WTC11 (cell line): ENCODE measurements around the gene KLHL35. TPM values are rescaled to one million over a fixed set of nuclear protein-coding genes. Genes with fewer than 3 reads are reported as not detected.

Source experiments
- ATAC-seq: fragments of 200-7000 bp; cut with Tn5 transposase; 2 replicates; pipeline ENCODE4 v1.10.0; 2021; ENCODE audit warnings: mild to moderate bottlenecking, moderate library complexity
- CTCF ChIA-PET: fragments of 300-600 bp; sonication (Branson Sonifier 250); formaldehyde crosslinking; loops from one replicate; lab custom pipeline; 2021; ENCODE audit warnings: antibody characterized with exemption; lab: Charles Lee
- POLR2A ChIA-PET: fragments of 350-600 bp; sonication (Branson Sonifier 250); formaldehyde crosslinking; loops from one replicate; lab custom pipeline; 2021; ENCODE audit warnings: antibody characterized with exemption; lab: Charles Lee
- DNase-seq: peaks from one replicate; pipeline ENCODE4 v3.0.0; 2021; ENCODE audit warnings: low spot score
- H3K27ac Mint-ChIP-seq: 2 replicates; pipeline ENCODE4 v1.8.0; 2021; ENCODE audit warnings: mixed read lengths
- H3K27me3 Mint-ChIP-seq: 2 replicates; pipeline ENCODE4 v1.8.0; 2021; ENCODE audit warnings: low read depth, mild to moderate bottlenecking, moderate library complexity, mixed read lengths
- H3K36me3 Mint-ChIP-seq: 2 replicates; pipeline ENCODE4 v1.8.0; 2021; ENCODE audit warnings: mixed read lengths
- H3K4me1 Mint-ChIP-seq: 2 replicates; pipeline ENCODE4 v1.8.0; 2022; ENCODE audit warnings: mixed read lengths
- H3K4me3 Mint-ChIP-seq: 2 replicates; pipeline ENCODE4 v1.8.0; 2021; ENCODE audit warnings: mild to moderate bottlenecking, moderate library complexity, mixed read lengths
- H3K9me3 Mint-ChIP-seq: 2 replicates; pipeline ENCODE4 v1.8.0; 2021; ENCODE audit warnings: mixed read lengths
- CREB1 ChIP-seq: sonication (generic); formaldehyde crosslinking; IDR thresholded peaks from 2 replicates; pipeline ENCODE4 v1.8.0; 2023; ENCODE audit warnings: mild to moderate bottlenecking, missing genetic modification reagents
- CREM ChIP-seq: sonication (generic); formaldehyde crosslinking; IDR thresholded peaks from 2 replicates; pipeline ENCODE4 v1.8.1; 2022; ENCODE audit warnings: mild to moderate bottlenecking, missing genetic modification reagents, moderate library complexity
- FOXP1 ChIP-seq: sonication (generic); formaldehyde crosslinking; IDR thresholded peaks from 2 replicates; pipeline ENCODE4 v1.8.0; 2022; ENCODE audit warnings: missing genetic modification reagents, mild to moderate bottlenecking, moderate library complexity, borderline replicate concordance
- KAT7 ChIP-seq: sonication (generic); formaldehyde crosslinking; IDR thresholded peaks from 2 replicates; pipeline ENCODE4 v1.8.1; 2023; ENCODE audit warnings: missing genetic modification reagents, mild to moderate bottlenecking, borderline replicate concordance
- NFYB ChIP-seq: sonication (generic); formaldehyde crosslinking; conservative IDR thresholded peaks from 2 replicates; pipeline ENCODE4 v1.8.0; 2022; ENCODE audit warnings: low read depth, missing genetic modification reagents
- NR2C2 ChIP-seq: sonication (generic); formaldehyde crosslinking; IDR thresholded peaks from 2 replicates; pipeline ENCODE4 v1.8.0; 2022; ENCODE audit warnings: mild to moderate bottlenecking, missing genetic modification reagents
- PRRX2 ChIP-seq: fragments of 250-450 bp; sonication (Bioruptor Pico); IDR thresholded peaks from 2 replicates; pipeline ENCODE4 v1.8.0; 2021; ENCODE audit warnings: mild to moderate bottlenecking
- RORB ChIP-seq: fragments of 250-450 bp; sonication (Bioruptor Pico); IDR thresholded peaks from 2 replicates; pipeline ENCODE4 v1.9.0; 2021; ENCODE audit warnings: mild to moderate bottlenecking
- ZNF138 ChIP-seq: sonication (generic); formaldehyde crosslinking; conservative IDR thresholded peaks from 2 replicates; pipeline ENCODE4 v1.8.1; 2022; ENCODE audit warnings: mild to moderate bottlenecking, moderate library complexity, missing genetic modification reagents
- ZNF219 ChIP-seq: sonication (generic); formaldehyde crosslinking; IDR thresholded peaks from 2 replicates; pipeline ENCODE4 v1.8.0; 2023; ENCODE audit warnings: missing genetic modification reagents, mild to moderate bottlenecking, borderline replicate concordance
- ZNF416 ChIP-seq: fragments of 250-450 bp; sonication (Bioruptor Pico); IDR thresholded peaks from 2 replicates; pipeline ENCODE4 v1.9.0; 2021; ENCODE audit warnings: mild to moderate bottlenecking, inconsistent platforms
- ZNF423 ChIP-seq: fragments of 250-450 bp; sonication (Bioruptor Pico); IDR thresholded peaks from 2 replicates; pipeline ENCODE4 v2.1.2; 2022; ENCODE audit warnings: mild to moderate bottlenecking, moderate library complexity
- total RNA-seq: library from RNA; stranded (reverse); gene quantifications from 3 replicates; pipeline ENCODE4 v1.2.3, GENCODE V29; 2021
- TF ChIP-seq, protein P1 (sequence below): fragments of 200-600 bp; IDR thresholded peaks from 2 replicates; pipeline ENCODE4 v1.8.0; 2022; ENCODE audit warnings: antibody characterized with exemption
- TF ChIP-seq, protein P2 (sequence below): sonication (generic); formaldehyde crosslinking; IDR thresholded peaks from 2 replicates; pipeline ENCODE4 v1.8.1; 2023; ENCODE audit warnings: mild to moderate bottlenecking, moderate library complexity, missing genetic modification reagents
- TF ChIP-seq, protein P3 (sequence below): sonication (generic); formaldehyde crosslinking; IDR thresholded peaks from 2 replicates; pipeline ENCODE4 v1.8.1; 2022; ENCODE audit warnings: mild to moderate bottlenecking, moderate library complexity, missing genetic modification reagents
- TF ChIP-seq, protein P4 (sequence below): sonication (generic); formaldehyde crosslinking; IDR thresholded peaks from 2 replicates; pipeline ENCODE4 v1.8.0; 2022; ENCODE audit warnings: mild to moderate bottlenecking, missing genetic modification reagents
- TF ChIP-seq, protein P5 (sequence below): sonication (generic); formaldehyde crosslinking; conservative IDR thresholded peaks from 2 replicates; pipeline ENCODE4 v1.8.1; 2023; ENCODE audit warnings: mild to moderate bottlenecking, low read depth, missing genetic modification reagents, moderate library complexity
- TF ChIP-seq, protein P6 (sequence below): sonication (generic); formaldehyde crosslinking; IDR thresholded peaks from 2 replicates; pipeline ENCODE4 v1.8.1; 2022; ENCODE audit warnings: low read depth, mild to moderate bottlenecking, moderate library complexity, missing genetic modification reagents, borderline replicate concordance

The KLHL35 gene
- total RNA-seq, 1 experiment from 2014 or later: 0.22 TPM

DNA sequence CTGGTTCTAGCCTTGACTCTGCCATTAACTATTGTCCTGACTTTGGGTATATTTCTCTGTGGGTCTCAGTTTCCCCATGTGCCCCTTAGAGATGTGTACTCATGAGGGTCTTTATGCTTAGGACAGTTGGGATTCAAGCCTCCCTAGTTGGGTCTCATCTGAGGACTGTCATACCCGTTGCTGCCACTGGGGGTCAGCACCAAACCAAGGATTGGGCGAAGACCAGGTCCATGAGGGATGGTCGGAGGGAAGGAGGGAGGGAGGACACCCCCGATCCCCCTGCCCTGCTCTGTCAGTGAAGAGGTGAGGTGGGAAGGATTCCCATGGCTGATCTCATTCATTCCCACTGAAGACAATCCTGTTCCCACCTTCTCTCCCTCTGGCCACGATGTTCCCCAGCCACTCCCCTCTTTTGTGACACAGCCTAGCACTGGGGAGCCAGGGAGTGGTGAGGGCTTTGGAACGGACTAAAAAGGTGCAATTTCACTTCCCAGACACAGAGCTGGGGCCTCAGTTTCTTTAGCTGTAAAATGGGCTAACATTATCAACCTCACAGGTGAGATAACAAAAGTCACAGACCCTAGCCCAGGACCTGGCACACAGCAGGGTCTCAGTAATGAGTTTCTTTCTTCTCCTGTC, 12.4 kb upstream of the KLHL35 start (continued):
- TF ChIP-seq, protein P1, sequence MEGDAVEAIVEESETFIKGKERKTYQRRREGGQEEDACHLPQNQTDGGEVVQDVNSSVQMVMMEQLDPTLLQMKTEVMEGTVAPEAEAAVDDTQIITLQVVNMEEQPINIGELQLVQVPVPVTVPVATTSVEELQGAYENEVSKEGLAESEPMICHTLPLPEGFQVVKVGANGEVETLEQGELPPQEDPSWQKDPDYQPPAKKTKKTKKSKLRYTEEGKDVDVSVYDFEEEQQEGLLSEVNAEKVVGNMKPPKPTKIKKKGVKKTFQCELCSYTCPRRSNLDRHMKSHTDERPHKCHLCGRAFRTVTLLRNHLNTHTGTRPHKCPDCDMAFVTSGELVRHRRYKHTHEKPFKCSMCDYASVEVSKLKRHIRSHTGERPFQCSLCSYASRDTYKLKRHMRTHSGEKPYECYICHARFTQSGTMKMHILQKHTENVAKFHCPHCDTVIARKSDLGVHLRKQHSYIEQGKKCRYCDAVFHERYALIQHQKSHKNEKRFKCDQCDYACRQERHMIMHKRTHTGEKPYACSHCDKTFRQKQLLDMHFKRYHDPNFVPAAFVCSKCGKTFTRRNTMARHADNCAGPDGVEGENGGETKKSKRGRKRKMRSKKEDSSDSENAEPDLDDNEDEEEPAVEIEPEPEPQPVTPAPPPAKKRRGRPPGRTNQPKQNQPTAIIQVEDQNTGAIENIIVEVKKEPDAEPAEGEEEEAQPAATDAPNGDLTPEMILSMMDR: peak; percentile 97

DNA sequence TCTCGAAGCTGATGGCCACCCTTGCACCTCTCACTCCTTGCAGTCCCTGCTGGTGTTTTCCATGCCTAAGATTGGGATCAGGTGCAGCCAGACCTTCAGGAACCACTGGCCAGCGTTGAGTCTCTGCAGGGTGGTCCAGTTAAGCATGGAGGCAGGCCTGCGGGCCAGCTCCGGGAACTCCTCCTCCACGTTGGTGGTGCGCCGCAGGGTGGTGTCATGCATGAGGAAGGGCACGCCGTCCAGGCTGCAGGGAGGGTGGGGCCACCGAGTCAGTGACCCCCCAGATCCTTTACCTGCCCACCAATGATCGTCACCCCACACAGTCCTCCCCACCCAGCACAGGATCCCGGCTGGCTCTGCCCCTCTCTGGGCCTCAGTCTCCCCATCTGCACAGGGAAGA, 10.0 kb upstream of the KLHL35 start:
- Mint-ChIP-seq H3K9me3 (no peaks in the 10 kb centered on the region), H3K27ac (no peak overlapping the region), H3K27me3 (peaks cover 5% of the 10 kb centered on the region), H3K4me3 (no peak overlapping the region), H3K4me1 (peaks cover 16% of the 10 kb centered on the region), H3K36me3 (no peaks in the 10 kb centered on the region)
- ChIA-PET POLR2A (no interaction called here), CTCF (interaction anchor here (0.9 to 4.9 kb wide), 7 partner anchors 8 to 155 kb away, joined by 3 to 31 read pairs (median 4); partner anchors contain the start of gene KLHL35)
- ATAC-seq (no peak), DNase-seq (no peak)
- TF ChIP-seq, protein P2, sequence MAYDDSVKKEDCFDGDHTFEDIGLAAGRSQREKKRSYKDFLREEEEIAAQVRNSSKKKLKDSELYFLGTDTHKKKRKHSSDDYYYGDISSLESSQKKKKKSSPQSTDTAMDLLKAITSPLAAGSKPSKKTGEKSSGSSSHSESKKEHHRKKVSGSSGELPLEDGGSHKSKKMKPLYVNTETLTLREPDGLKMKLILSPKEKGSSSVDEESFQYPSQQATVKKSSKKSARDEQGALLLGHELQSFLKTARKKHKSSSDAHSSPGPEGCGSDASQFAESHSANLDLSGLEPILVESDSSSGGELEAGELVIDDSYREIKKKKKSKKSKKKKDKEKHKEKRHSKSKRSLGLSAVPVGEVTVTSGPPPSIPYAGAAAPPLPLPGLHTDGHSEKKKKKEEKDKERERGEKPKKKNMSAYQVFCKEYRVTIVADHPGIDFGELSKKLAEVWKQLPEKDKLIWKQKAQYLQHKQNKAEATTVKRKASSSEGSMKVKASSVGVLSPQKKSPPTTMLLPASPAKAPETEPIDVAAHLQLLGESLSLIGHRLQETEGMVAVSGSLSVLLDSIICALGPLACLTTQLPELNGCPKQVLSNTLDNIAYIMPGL (CRISPR knock-in tag): no peak
- TF ChIP-seq ZNF219 (CRISPR knock-in tag): no peak
- TF ChIP-seq RORB: no peak
- TF ChIP-seq NR2C2 (CRISPR knock-in tag): no peak
- TF ChIP-seq ZNF423 (CRISPR knock-in tag): no peak
- TF ChIP-seq, protein P1: no peak
- TF ChIP-seq, protein P3, sequence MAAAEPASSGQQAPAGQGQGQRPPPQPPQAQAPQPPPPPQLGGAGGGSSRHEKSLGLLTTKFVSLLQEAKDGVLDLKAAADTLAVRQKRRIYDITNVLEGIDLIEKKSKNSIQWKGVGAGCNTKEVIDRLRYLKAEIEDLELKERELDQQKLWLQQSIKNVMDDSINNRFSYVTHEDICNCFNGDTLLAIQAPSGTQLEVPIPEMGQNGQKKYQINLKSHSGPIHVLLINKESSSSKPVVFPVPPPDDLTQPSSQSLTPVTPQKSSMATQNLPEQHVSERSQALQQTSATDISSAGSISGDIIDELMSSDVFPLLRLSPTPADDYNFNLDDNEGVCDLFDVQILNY (CRISPR knock-in tag): no peak
- no peak for TF ChIP-seq CREB1 (CRISPR knock-in tag)
- no peak for TF ChIP-seq FOXP1 (CRISPR knock-in tag)
- no peak for TF ChIP-seq PRRX2 (CRISPR knock-in tag)

DNA sequence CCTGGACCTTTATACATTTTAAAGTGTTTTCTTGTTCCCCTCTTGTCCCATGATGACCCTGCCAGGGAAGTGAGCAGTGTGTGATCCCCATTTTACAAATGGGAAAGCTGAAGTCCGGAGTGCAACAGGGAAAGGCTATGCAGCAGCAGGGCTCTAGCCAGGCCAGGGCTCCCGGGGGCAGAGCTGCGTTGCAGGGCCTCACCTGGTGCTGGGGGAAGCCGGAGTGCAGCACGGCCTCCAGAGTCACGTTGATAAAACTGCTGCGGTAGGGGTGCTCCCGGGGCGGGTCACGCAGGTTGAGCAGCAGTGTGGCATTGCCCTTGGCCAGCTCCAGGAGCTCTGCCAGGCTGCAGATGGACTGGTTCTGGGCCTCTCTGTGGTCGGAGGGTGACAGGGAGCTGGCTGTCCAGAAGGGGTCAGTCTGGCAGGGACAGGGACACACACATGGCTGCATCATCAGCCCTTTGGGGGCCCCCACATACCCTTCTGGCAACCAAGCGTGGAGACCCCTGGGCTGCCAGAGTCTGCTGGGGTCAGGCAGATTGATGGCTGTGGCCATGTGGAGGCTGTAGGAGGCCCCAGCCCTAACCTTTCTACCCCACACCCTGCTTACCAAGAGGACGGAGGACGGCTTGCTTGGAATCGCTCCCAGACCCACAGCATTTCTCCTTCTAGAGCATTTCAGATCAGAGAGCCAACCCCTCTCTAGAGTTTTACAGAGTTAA, 9.3 kb upstream of the KLHL35 start:
- DNase-seq (no peak), ATAC-seq (no peak)
- ChIA-PET CTCF (interaction anchor here (0.9 to 4.9 kb wide), 9 partner anchors 9 to 155 kb away, joined by 3 to 31 read pairs (median 4); partner anchors contain the start of gene KLHL35), POLR2A (no interaction called here)
- H3K27ac Mint-ChIP-seq: no peak overlapping the region
- peaks cover 5% of the 10 kb centered on the region for H3K27me3 Mint-ChIP-seq
- H3K36me3 Mint-ChIP-seq: no peaks in the 10 kb centered on the region
- H3K4me3 Mint-ChIP-seq: no peak overlapping the region
- H3K9me3 Mint-ChIP-seq: no peaks in the 10 kb centered on the region
- H3K4me1 Mint-ChIP-seq: peaks cover 16% of the 10 kb centered on the region
- TF ChIP-seq NFYB (CRISPR knock-in tag): no peak
- TF ChIP-seq, protein P4, sequence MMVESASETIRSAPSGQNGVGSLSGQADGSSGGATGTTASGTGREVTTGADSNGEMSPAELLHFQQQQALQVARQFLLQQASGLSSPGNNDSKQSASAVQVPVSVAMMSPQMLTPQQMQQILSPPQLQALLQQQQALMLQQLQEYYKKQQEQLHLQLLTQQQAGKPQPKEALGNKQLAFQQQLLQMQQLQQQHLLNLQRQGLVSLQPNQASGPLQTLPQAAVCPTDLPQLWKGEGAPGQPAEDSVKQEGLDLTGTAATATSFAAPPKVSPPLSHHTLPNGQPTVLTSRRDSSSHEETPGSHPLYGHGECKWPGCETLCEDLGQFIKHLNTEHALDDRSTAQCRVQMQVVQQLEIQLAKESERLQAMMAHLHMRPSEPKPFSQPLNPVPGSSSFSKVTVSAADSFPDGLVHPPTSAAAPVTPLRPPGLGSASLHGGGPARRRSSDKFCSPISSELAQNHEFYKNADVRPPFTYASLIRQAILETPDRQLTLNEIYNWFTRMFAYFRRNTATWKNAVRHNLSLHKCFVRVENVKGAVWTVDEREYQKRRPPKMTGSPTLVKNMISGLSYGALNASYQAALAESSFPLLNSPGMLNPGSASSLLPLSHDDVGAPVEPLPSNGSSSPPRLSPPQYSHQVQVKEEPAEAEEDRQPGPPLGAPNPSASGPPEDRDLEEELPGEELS (CRISPR knock-in tag): no peak
- TF ChIP-seq ZNF219 (CRISPR knock-in tag): no peak
- no peak for TF ChIP-seq NR2C2 (CRISPR knock-in tag)
- no peak for TF ChIP-seq CREM (CRISPR knock-in tag)
- TF ChIP-seq ZNF416: no peak
- TF ChIP-seq, protein P5, sequence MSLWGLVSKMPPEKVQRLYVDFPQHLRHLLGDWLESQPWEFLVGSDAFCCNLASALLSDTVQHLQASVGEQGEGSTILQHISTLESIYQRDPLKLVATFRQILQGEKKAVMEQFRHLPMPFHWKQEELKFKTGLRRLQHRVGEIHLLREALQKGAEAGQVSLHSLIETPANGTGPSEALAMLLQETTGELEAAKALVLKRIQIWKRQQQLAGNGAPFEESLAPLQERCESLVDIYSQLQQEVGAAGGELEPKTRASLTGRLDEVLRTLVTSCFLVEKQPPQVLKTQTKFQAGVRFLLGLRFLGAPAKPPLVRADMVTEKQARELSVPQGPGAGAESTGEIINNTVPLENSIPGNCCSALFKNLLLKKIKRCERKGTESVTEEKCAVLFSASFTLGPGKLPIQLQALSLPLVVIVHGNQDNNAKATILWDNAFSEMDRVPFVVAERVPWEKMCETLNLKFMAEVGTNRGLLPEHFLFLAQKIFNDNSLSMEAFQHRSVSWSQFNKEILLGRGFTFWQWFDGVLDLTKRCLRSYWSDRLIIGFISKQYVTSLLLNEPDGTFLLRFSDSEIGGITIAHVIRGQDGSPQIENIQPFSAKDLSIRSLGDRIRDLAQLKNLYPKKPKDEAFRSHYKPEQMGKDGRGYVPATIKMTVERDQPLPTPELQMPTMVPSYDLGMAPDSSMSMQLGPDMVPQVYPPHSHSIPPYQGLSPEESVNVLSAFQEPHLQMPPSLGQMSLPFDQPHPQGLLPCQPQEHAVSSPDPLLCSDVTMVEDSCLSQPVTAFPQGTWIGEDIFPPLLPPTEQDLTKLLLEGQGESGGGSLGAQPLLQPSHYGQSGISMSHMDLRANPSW (CRISPR knock-in tag): no peak
- no peak for TF ChIP-seq KAT7 (CRISPR knock-in tag)
- TF ChIP-seq, protein P6, sequence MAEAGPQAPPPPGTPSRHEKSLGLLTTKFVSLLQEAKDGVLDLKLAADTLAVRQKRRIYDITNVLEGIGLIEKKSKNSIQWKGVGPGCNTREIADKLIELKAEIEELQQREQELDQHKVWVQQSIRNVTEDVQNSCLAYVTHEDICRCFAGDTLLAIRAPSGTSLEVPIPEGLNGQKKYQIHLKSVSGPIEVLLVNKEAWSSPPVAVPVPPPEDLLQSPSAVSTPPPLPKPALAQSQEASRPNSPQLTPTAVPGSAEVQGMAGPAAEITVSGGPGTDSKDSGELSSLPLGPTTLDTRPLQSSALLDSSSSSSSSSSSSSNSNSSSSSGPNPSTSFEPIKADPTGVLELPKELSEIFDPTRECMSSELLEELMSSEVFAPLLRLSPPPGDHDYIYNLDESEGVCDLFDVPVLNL (CRISPR knock-in tag): no peak
- no peak for TF ChIP-seq ZNF138 (CRISPR knock-in tag)
